GM18907 (cell line): ENCODE results near the gene SLC39A6.
"Not testable (repeated sequence)": the region's sequence is repeated elsewhere in the genome, so short reads cannot be mapped to it uniquely, and the experiment has no call there.

Experiments used
- ATAC-seq: cut with Tn5 transposase; IDR thresholded peaks from one replicate; pipeline ENCODE4 v1.9.1; 2021; ENCODE audit warnings: mild to moderate bottlenecking, moderate library complexity; ENCODE audit not compliant: unreplicated experiment

Gene SLC39A6

GRCh38 chr18:36141576-36141975 lies 12.4 kb upstream of the SLC39A6 start:
- no peak for ATAC-seq

GRCh38 chr18:36139245-36139644 lies 10.1 kb upstream of the SLC39A6 start:
- ATAC-seq: no peak

- ATAC-seq: no peak
Measured at GRCh38 chr18:36135264-36135663, 6.1 kb upstream of the SLC39A6 start.

GRCh38 chr18:36132756-36133155 lies 3.6 kb upstream of the SLC39A6 start:
- no peak for ATAC-seq

DNA sequence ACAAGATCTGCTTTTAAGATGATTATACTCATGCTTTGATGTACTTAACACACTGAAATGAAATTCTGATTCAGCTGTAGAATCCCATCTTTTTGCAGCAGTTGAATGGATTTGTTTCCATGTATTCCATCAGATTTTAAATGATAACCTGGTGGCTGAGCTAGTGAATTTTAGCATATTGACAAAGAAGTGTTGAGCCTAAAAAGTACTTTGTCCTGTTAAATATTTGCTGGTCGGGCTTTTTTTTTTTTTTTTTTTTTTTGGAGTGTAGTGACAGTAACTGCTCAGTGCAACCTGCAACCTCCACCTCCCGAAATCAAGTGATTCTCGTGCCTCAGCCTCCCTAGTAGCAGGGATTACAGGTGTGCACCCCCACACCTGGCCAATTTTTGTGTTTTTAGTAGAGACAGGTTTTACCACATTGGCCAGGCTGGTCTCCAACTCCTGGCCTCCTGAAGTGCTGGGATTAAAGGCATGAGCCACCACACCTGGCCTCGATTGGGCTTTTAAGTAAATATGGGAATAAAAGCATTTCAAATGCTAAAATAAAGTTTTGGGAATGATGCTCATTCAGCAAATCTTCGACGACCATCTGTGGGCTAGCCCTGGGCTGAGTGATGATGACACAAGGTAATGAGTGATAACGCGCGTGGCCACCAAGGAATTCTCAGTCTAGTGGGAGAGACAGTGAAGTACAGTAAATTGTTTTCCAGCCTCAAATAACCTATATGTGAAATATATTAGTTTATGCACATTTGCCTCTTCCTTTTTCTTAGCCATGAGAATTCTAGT lies 2.7 kb upstream of the SLC39A6 start:
- no peak for ATAC-seq

GRCh38 chr18:36130883-36131653 lies 1.9 kb upstream of the SLC39A6 start:
- no peak for ATAC-seq

- peak; percentile 30 for ATAC-seq
Measured at GRCh38 chr18:36130039-36130831, 1.1 kb upstream of the SLC39A6 start.

DNA sequence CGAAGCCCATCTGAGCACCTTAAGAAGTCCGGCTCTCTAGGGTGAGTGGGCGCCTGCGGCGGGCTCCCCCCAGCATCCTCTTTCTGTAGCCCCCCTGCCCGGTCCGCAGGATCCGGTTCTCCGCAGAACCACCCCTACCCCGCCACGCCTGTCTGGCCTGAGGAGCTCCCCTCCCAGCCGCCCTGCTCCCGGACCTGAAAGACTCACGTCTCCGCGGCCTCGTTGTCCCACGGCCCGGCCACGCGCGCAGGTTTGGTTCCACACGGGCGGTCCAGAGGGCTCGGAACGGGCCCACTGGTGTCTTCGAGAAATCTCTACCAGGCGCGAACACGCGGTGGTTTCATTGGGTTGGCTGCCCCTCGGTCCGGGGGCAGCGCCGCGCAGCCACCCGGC lies 237 bp downstream of the SLC39A6 start:
- no peak for ATAC-seq

- ATAC-seq: no peak
Measured at GRCh38 chr18:36128530-36128870, 640 bp downstream of the SLC39A6 start.

- ATAC-seq: no peak
Measured at GRCh38 chr18:36127836-36128529, 1.2 kb downstream of the SLC39A6 start.

- ATAC-seq: no peak
Measured at GRCh38 chr18:36126668-36127067, 2.5 kb downstream of the SLC39A6 start.

GRCh38 chr18:36124841-36125240 lies 4.3 kb downstream of the SLC39A6 start:
- ATAC-seq: no peak

GRCh38 chr18:36120297-36120696 lies 8.8 kb downstream of the SLC39A6 start:
- ATAC-seq: no peak

- ATAC-seq: not testable (repeated sequence)
Measured at GRCh38 chr18:36116771-36117170, 12.4 kb downstream of the SLC39A6 start.

GRCh38 chr18:36114738-36115137 lies 14.4 kb downstream of the SLC39A6 start:
- no peak for ATAC-seq

GRCh38 chr18:36114251-36114650 lies 14.9 kb downstream of the SLC39A6 start:
- no peak for ATAC-seq

DNA sequence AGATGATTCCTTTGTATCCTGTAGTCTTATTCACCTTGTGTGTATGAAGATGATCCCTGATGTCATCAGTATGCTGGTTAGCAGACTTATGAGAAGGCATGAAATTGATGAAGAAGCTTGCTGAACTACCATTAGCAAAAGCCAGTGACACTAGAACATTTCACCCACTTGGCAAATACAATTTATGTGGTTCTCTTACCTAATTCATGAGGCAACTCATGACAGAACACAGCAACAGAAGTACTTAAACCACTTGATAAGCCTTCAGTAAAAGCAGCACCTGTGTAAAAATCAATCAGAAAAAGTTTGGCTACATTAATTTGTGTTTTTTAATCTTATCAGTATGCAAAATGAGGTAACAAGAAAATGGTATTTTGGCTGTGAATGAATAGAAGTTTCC lies 16.8 kb downstream of the SLC39A6 start:
- ATAC-seq: no peak

DNA sequence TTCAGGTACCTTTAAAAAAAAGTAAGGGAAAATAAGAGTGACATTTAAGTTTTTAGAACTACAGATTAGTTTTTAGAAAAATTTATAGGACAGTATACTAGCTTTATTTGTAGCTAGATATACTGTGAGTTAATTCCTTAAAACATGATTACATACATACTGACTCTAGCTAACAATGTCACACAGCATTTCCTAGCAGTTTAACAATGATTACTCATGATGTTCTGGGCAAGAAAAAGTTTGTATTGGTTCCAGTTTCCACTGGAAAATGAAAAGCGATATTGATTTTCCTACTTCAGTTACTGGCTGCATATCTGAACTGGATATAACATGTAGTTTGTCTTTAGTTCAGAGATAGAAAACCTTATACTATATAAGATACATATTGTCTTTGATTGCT lies 19.4 kb downstream of the SLC39A6 start:
- no peak for ATAC-seq

- ATAC-seq: no peak
Measured at GRCh38 chr18:36108601-36109000, 20.5 kb downstream of the SLC39A6 start.

GRCh38 chr18:36108196-36108595 lies 20.9 kb downstream of the SLC39A6 start:
- no peak for ATAC-seq

- ATAC-seq: no peak
Measured at GRCh38 chr18:36107477-36107876, 21.7 kb downstream of the SLC39A6 start.
